WTC11 (cell line): ENCODE data around the gene SVIL.

ENCODE experiments used
- ELF4 ChIP-seq: sonication (generic); formaldehyde crosslinking; IDR thresholded peaks from 2 replicates; pipeline ENCODE4 v1.8.1; 2022; ENCODE audit warnings: low read depth, mild to moderate bottlenecking, moderate library complexity, missing genetic modification reagents
- ESRRA ChIP-seq: sonication (generic); formaldehyde crosslinking; IDR thresholded peaks from 2 replicates; pipeline ENCODE4 v1.8.1; 2022; ENCODE audit warnings: mild to moderate bottlenecking, missing genetic modification reagents, borderline replicate concordance
- MAX ChIP-seq: sonication (generic); formaldehyde crosslinking; IDR thresholded peaks from 2 replicates; pipeline ENCODE4 v1.8.0; 2022; ENCODE audit warnings: mild to moderate bottlenecking, missing genetic modification reagents
- MYBL2 ChIP-seq: sonication (generic); formaldehyde crosslinking; IDR thresholded peaks from 2 replicates; pipeline ENCODE4 v1.8.1; 2023; ENCODE audit warnings: mild to moderate bottlenecking, moderate library complexity, missing genetic modification reagents
- SP1 ChIP-seq: sonication (generic); formaldehyde crosslinking; conservative IDR thresholded peaks from 2 replicates; pipeline ENCODE4 v1.8.1; 2022; ENCODE audit warnings: missing genetic modification reagents
- TCF7 ChIP-seq: sonication (generic); formaldehyde crosslinking; IDR thresholded peaks from 2 replicates; pipeline ENCODE4 v1.8.0; 2022; ENCODE audit warnings: mild to moderate bottlenecking, low read depth, missing genetic modification reagents, moderate library complexity
- TEAD4 ChIP-seq: sonication (generic); formaldehyde crosslinking; IDR thresholded peaks from 2 replicates; pipeline ENCODE4 v1.8.0; 2022; ENCODE audit warnings: mild to moderate bottlenecking, missing genetic modification reagents
- ZNF416 ChIP-seq: fragments of 250-450 bp; sonication (Bioruptor Pico); IDR thresholded peaks from 2 replicates; pipeline ENCODE4 v1.9.0; 2021; ENCODE audit warnings: mild to moderate bottlenecking, inconsistent platforms
- TF ChIP-seq, protein P1 (sequence below): fragments of 200-600 bp; IDR thresholded peaks from 2 replicates; pipeline ENCODE4 v1.8.0; 2022; ENCODE audit warnings: antibody characterized with exemption
- TF ChIP-seq, protein P2 (sequence below): sonication (generic); formaldehyde crosslinking; IDR thresholded peaks from 2 replicates; pipeline ENCODE4 v1.8.1; 2022; ENCODE audit warnings: mild to moderate bottlenecking, moderate library complexity, missing genetic modification reagents
- TF ChIP-seq, protein P3 (sequence below): sonication (generic); formaldehyde crosslinking; IDR thresholded peaks from 2 replicates; pipeline ENCODE4 v1.8.1; 2023; ENCODE audit warnings: mild to moderate bottlenecking, missing genetic modification reagents, moderate library complexity
- TF ChIP-seq, protein P4 (sequence below): sonication (generic); formaldehyde crosslinking; IDR thresholded peaks from 2 replicates; pipeline ENCODE4 v1.8.1; 2022; ENCODE audit warnings: low read depth, missing genetic modification reagents, borderline replicate concordance

GRCh38 chr10:29540016-29540415 is 94.8 kb downstream of the SVIL start:
- TF ChIP-seq MYBL2 (no peak), MAX (CRISPR knock-in tag) (no peak), ESRRA (no peak), SP1 (CRISPR knock-in tag) (no peak), TCF7 (CRISPR knock-in tag) (no peak), TEAD4 (CRISPR knock-in tag) (no peak), ELF4 (CRISPR knock-in tag) (no peak), ZNF416 (no peak)
- TF ChIP-seq, protein P1, sequence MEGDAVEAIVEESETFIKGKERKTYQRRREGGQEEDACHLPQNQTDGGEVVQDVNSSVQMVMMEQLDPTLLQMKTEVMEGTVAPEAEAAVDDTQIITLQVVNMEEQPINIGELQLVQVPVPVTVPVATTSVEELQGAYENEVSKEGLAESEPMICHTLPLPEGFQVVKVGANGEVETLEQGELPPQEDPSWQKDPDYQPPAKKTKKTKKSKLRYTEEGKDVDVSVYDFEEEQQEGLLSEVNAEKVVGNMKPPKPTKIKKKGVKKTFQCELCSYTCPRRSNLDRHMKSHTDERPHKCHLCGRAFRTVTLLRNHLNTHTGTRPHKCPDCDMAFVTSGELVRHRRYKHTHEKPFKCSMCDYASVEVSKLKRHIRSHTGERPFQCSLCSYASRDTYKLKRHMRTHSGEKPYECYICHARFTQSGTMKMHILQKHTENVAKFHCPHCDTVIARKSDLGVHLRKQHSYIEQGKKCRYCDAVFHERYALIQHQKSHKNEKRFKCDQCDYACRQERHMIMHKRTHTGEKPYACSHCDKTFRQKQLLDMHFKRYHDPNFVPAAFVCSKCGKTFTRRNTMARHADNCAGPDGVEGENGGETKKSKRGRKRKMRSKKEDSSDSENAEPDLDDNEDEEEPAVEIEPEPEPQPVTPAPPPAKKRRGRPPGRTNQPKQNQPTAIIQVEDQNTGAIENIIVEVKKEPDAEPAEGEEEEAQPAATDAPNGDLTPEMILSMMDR: no peak
- TF ChIP-seq, protein P2, sequence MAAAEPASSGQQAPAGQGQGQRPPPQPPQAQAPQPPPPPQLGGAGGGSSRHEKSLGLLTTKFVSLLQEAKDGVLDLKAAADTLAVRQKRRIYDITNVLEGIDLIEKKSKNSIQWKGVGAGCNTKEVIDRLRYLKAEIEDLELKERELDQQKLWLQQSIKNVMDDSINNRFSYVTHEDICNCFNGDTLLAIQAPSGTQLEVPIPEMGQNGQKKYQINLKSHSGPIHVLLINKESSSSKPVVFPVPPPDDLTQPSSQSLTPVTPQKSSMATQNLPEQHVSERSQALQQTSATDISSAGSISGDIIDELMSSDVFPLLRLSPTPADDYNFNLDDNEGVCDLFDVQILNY (CRISPR knock-in tag): no peak
- TF ChIP-seq, protein P3, sequence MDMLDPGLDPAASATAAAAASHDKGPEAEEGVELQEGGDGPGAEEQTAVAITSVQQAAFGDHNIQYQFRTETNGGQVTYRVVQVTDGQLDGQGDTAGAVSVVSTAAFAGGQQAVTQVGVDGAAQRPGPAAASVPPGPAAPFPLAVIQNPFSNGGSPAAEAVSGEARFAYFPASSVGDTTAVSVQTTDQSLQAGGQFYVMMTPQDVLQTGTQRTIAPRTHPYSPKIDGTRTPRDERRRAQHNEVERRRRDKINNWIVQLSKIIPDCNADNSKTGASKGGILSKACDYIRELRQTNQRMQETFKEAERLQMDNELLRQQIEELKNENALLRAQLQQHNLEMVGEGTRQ (CRISPR knock-in tag): no peak
- TF ChIP-seq, protein P4, sequence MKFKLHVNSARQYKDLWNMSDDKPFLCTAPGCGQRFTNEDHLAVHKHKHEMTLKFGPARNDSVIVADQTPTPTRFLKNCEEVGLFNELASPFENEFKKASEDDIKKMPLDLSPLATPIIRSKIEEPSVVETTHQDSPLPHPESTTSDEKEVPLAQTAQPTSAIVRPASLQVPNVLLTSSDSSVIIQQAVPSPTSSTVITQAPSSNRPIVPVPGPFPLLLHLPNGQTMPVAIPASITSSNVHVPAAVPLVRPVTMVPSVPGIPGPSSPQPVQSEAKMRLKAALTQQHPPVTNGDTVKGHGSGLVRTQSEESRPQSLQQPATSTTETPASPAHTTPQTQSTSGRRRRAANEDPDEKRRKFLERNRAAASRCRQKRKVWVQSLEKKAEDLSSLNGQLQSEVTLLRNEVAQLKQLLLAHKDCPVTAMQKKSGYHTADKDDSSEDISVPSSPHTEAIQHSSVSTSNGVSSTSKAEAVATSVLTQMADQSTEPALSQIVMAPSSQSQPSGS: no peak
